HepG2 (cell line): Measurements from ENCODE around the gene ALPI. TPM values are rescaled to one million over a fixed set of nuclear protein-coding genes. Genes with fewer than 3 reads are reported as not detected.
"Not testable (repeated sequence)": the region's sequence is repeated elsewhere in the genome, so short reads cannot be mapped to it uniquely, and the experiment has no call there.

ENCODE experiments used
- ATAC-seq: fragments of 200-7000 bp; cut with Tn5 transposase; 3 replicates; pipeline ENCODE4 v1.9.1; 2020; ENCODE audit warnings: mild to moderate bottlenecking, moderate library complexity
- BruUV-seq: library from RNA; stranded (reverse); fragments of 400-500 nt; replicated peaks from 2 replicates; lab custom pipeline; 2021; lab: Mats Ljungman, UMichigan
- CTCF ChIA-PET: fragments of 300-600 bp; formaldehyde crosslinking; extraction: SDS; loops from one replicate; lab custom pipeline; 2021; ENCODE audit warnings: low total read pairs, inconsistent platforms, low intra/inter-chr PET ratio; lab: Yijun Ruan, JAX
- POLR2A ChIA-PET: fragments of 350-600 bp; sonication (Branson Sonifier 250); formaldehyde crosslinking; loops from one replicate; lab custom pipeline; 2020; ENCODE audit warnings: antibody characterized with exemption, inconsistent platforms; lab: Yijun Ruan, JAX
- DNase-seq: peaks from one replicate; pipeline ENCODE4 v3.0.0-alpha.2; 2015; ENCODE audit warnings: low spot score
- FAIRE-seq: peaks from 3 replicates; lab custom pipeline; 2011; peaks lifted over from hg19 to GRCh38; lab: Jason Lieb, UNC
- H2AFZ ChIP-seq: one replicate; pipeline ENCODE4 v1.6.1; 2011; ENCODE audit warnings: low read length, inconsistent platforms
- H3K27ac ChIP-seq: fragments of 300-600 bp; 3 replicates; pipeline ENCODE4 v1.8.0; 2011; ENCODE audit warnings: mixed run types, mild to moderate bottlenecking, mixed read lengths, low read length, inconsistent platforms; ENCODE audit not compliant: insufficient read depth; ENCODE audit errors: extremely low read length
- H3K27me3 ChIP-seq, 2 experiments: fragments of 200-600 bp in 1 of 2; 2 replicates in 1 of 2; 3 replicates in 1 of 2; pipeline versions ENCODE4 v1.6.0 to v1.8.0; 2011; ENCODE audit warnings: low read length in 2 of 2, mild to moderate bottlenecking in 2 of 2, moderate library complexity in 2 of 2, inconsistent platforms in 1 of 2; ENCODE audit not compliant: insufficient read depth in 2 of 2, control insufficient read depth in 1 of 2
- H3K36me3 ChIP-seq, 2 experiments: fragments of 200-600 bp in 1 of 2; replicated peaks in 1 of 2; 2 replicates in 1 of 2; 3 replicates in 1 of 2; pipeline versions ENCODE4 v1.5.1 to v1.8.0; 2011; ENCODE audit warnings: low read length in 2 of 2, inconsistent platforms in 1 of 2; ENCODE audit not compliant: insufficient read depth in 2 of 2, control insufficient read depth in 1 of 2
- H3K4me1 ChIP-seq: 2 replicates; pipeline ENCODE4 v1.5.1; 2012; ENCODE audit warnings: low read length, inconsistent platforms; ENCODE audit not compliant: insufficient read depth
- H3K4me2 ChIP-seq: 2 replicates; pipeline ENCODE4 v1.6.0; 2011; ENCODE audit warnings: low read depth, low read length, inconsistent platforms
- H3K4me3 ChIP-seq, 3 experiments: fragments of 200-600 bp in 1 of 3; sonication (generic), shearing (Covaris generic) in 1 of 3; replicated peaks in 1 of 3; 2 replicates each; pipeline ENCODE4 v1.5.1; 2011 to 2016; ENCODE audit warnings: low read length in 3 of 3, inconsistent platforms in 2 of 3, low read depth in 2 of 3, mild to moderate bottlenecking in 2 of 3, control low read depth in 1 of 3, mixed read lengths in 1 of 3; ENCODE audit not compliant: insufficient read depth in 1 of 3
- H3K79me2 ChIP-seq: one replicate; pipeline ENCODE4 v1.6.1; 2011; ENCODE audit warnings: low read length, inconsistent platforms; ENCODE audit not compliant: insufficient read depth
- H3K9ac ChIP-seq: 2 replicates; pipeline ENCODE4 v1.6.0; 2011; ENCODE audit warnings: mild to moderate bottlenecking, low read depth, low read length, inconsistent platforms; ENCODE audit not compliant: insufficient read depth
- H3K9me3 ChIP-seq: 2 replicates; pipeline ENCODE4 v1.5.1; 2012; ENCODE audit warnings: mild to moderate bottlenecking, low read length
- H4K20me1 ChIP-seq: 2 replicates; pipeline ENCODE4 v1.6.0; 2011; ENCODE audit warnings: inconsistent platforms, mild to moderate bottlenecking, low read length, moderate library complexity; ENCODE audit not compliant: insufficient read depth
- FOXO1 ChIP-seq: sonication (generic); formaldehyde crosslinking; IDR thresholded peaks from 2 replicates; pipeline ENCODE4 v1.4.0; 2020; ENCODE audit warnings: missing genetic modification reagents
- GABPB1 ChIP-seq: IDR thresholded peaks from 2 replicates; pipeline ENCODE4 v1.6.1; 2016; ENCODE audit warnings: mild to moderate bottlenecking, missing genetic modification reagents, moderate library complexity, missing compliant biosample characterization
- GATAD2A ChIP-seq: IDR thresholded peaks from 2 replicates; pipeline ENCODE4 v1.6.1; 2016
- HNRNPLL ChIP-seq: fragments of 200-400 bp; formaldehyde crosslinking; IDR thresholded peaks from 2 replicates; pipeline ENCODE4 v1.6.1; 2017; ENCODE audit warnings: mild to moderate bottlenecking, low read depth, low read length; ENCODE audit not compliant: poor library complexity, severe bottlenecking
- KDM4B ChIP-seq: sonication (generic); formaldehyde crosslinking; IDR thresholded peaks from 2 replicates; pipeline ENCODE4 v1.4.0; 2020; ENCODE audit warnings: missing genetic modification reagents
- KLF16 ChIP-seq, 2 experiments: sonication (generic) in 1 of 2; formaldehyde crosslinking in 1 of 2; IDR thresholded peaks; 2 replicates each; pipeline versions ENCODE4 v1.6.1 to v1.8.0; 2016 to 2023; ENCODE audit warnings: missing genetic modification reagents in 2 of 2, missing compliant biosample characterization in 1 of 2
- MIER3 ChIP-seq: IDR thresholded peaks from 2 replicates; pipeline ENCODE4 v1.6.1; 2016; ENCODE audit warnings: missing compliant biosample characterization, borderline replicate concordance
- RXRA ChIP-seq: sonication (generic); formaldehyde crosslinking; IDR thresholded peaks from 2 replicates; pipeline ENCODE4 v1.5.1; 2020; ENCODE audit warnings: missing genetic modification reagents
- SALL1 ChIP-seq: sonication (generic); formaldehyde crosslinking; IDR thresholded peaks from 2 replicates; pipeline ENCODE4 v1.8.0; 2022; ENCODE audit warnings: mild to moderate bottlenecking, missing genetic modification reagents
- SMC3 ChIP-seq: IDR thresholded peaks from 2 replicates; pipeline ENCODE4 v1.6.1; 2011; ENCODE audit warnings: low read length, improper control_type of control experiment
- STAG1 ChIP-seq: sonication (generic); formaldehyde crosslinking; IDR thresholded peaks from 2 replicates; pipeline ENCODE4 v1.4.0; 2020; ENCODE audit warnings: missing genetic modification reagents
- TEAD3 ChIP-seq: optimal IDR thresholded peaks from 2 replicates; pipeline ENCODE3; 2016; ENCODE audit warnings: borderline replicate concordance
- ZBED4 ChIP-seq: sonication (generic); formaldehyde crosslinking; IDR thresholded peaks from 2 replicates; pipeline ENCODE4 v1.4.0; 2020; ENCODE audit warnings: missing genetic modification reagents, borderline replicate concordance
- ZFP41 ChIP-seq: sonication (generic); formaldehyde crosslinking; IDR thresholded peaks from 2 replicates; pipeline ENCODE4 v1.4.0; 2020; ENCODE audit warnings: mild to moderate bottlenecking, missing genetic modification reagents, borderline replicate concordance
- ZNF687 ChIP-seq: sonication (generic); formaldehyde crosslinking; IDR thresholded peaks from 2 replicates; pipeline ENCODE4 v1.5.1; 2020; ENCODE audit warnings: mild to moderate bottlenecking, missing genetic modification reagents, moderate library complexity
- WGBS: methylation state at CpG from one replicate; pipeline ENCODE4 v1.1.6; 2017; ENCODE audit warnings: low lambda C conversion rate; 5-methylcytosine and 5-hydroxymethylcytosine counted together
- in situ Hi-C: cut with HindIII; loops from 2 replicates; pipeline ENCODE4 v1.10.0; 2017; ENCODE audit warnings: low pct_unique_long_range_greater_than_20kb; ENCODE audit not compliant: extremely low pct_ligation_motif_present
- intact Hi-C: fragments of 100-400 bp; cut with micrococcal nuclease; formaldehyde crosslinking; loops from one replicate; pipeline ENCODE4 v1.10.0; 2022; ENCODE audit not compliant: unreplicated experiment
- polyA plus RNA-seq, 8 experiments: library from polyadenylated mRNA; depleted of rRNA in 3 of 8; stranded (reverse) in 7 of 8; unstranded in 1 of 8; fragments of >200 nt; fragmentation: Illumina TruSeq in 4 of 8; extraction: Trizol in 4 of 8; gene quantifications; 2 replicates each; pipeline versions ENCODE4 v1.2.1 to v1.2.3, GENCODE V29; 2011 to 2016; ENCODE audit warnings: low read depth in 4 of 8, missing spikeins in 1 of 8, mixed read lengths in 1 of 8; ENCODE audit not compliant: insufficient read depth in 1 of 8
- total RNA-seq, 5 experiments: library from RNA; depleted of rRNA; stranded (reverse); fragments of >200 nt; fragmentation: Illumina TruSeq; extraction: Trizol; gene quantifications; 2 replicates each; pipeline ENCODE4 v1.2.3, GENCODE V29; 2016; ENCODE audit warnings: low read depth in 1 of 5

The ALPI gene
- total and polyA plus RNA-seq, 2 of the 13 experiments (the other 11 are each of a cell fraction or from before 2014, with no cell fraction given): not detected

- peaks cover 15% of the 10 kb centered on the region for H3K4me1 ChIP-seq
- WGBS: 13% methylated on average over 7 of the region's 16 CpGs
- H3K9ac ChIP-seq, H3K9me3 ChIP-seq, H4K20me1 ChIP-seq, H3K79me2 ChIP-seq, H3K4me3 ChIP-seq, H2AFZ ChIP-seq, H3K27ac ChIP-seq, POLR2A ChIA-PET, BruUV-seq, H3K36me3 ChIP-seq: not testable (repeated sequence)
- ATAC-seq (peak; percentile 71), DNase-seq (peak; percentile 64), FAIRE-seq (peak; percentile 83)
- peak overlapping the region; percentile 32; the same call in 1 of the 2 replicates for H3K4me2 ChIP-seq
- intact Hi-C loops: loop anchor here (1.0 to 2.0 kb wide), 2 partner anchors 534 to 588 kb away; no protein-coding TSS in a partner anchor
- CTCF ChIA-PET: interaction anchor here (0.5 to 2.4 kb wide), 6 partner anchors 23 to 588 kb away, joined by 3 to 11 read pairs (median 4); no protein-coding TSS in a partner anchor
- H3K27me3 ChIP-seq: peaks cover 16 to 31% of the 10 kb centered on the region in 2 experiments; a peak in 4 of 5 replicates
- in situ Hi-C loops: loop anchor here (5.0 kb wide), 1 partner anchor 533 kb away; no protein-coding TSS in a partner anchor
- TF ChIP-seq RXRA (CRISPR knock-in tag) (peak; percentile 35; the same call in 1 of the 2 replicates), KDM4B (CRISPR knock-in tag) (0 out of 2 replicates have a peak, but pooled peaks have one; percentile 31), SALL1 (CRISPR knock-in tag) (peak; percentile 37; the same call in 1 of the 2 replicates), FOXO1 (peak; percentile 46; the same call in 1 of the 2 replicates), KLF16 (CRISPR knock-in tag; IDR thresholded peaks at IDR 0.05) (0 out of 4 replicates have a peak, but pooled peaks of 1 of the 2 experiments have one; percentile 38), ZNF687 (peak; percentile 37), ZFP41 (0 out of 2 replicates have a peak, but pooled peaks have one; percentile 54), SMC3 (peak; percentile 37; the same call in 1 of the 2 replicates), STAG1 (peak; percentile 90), GATAD2A (CRISPR knock-in tag) (0 out of 2 replicates have a peak, but pooled peaks have one; percentile 19), HNRNPLL (peak; percentile 38), GABPB1 (0 out of 2 replicates have a peak, but pooled peaks have one; percentile 25), ZBED4 (peak; percentile 47; the same call in 1 of the 2 replicates), TEAD3 (peak; percentile 67), MIER3 (CRISPR knock-in tag) (peak; percentile 37; the same call in 1 of the 2 replicates)
These were observed 15.5 kb upstream of the ALPI start for GRCh38 chr2:232440220-232441018.
